Trophoblast cell (in vitro differentiated cells and primary cell): ENCODE measurements around the gene CRAMP1.
A peak's percentile ranks its signal among the peaks of the same experiment; 100 is the strongest.

Source experiments
- DNase-seq, 2 donors: peaks; one replicate each; pipeline ENCODE4 v3.0.0-alpha.2; 2016
- H2AFZ ChIP-seq: 2 replicates; pipeline ENCODE4 v1.6.1; 2013; ENCODE audit warnings: low read length, moderate library complexity, mild to moderate bottlenecking; ENCODE audit not compliant: insufficient read depth, poor library complexity
- H2AK5ac ChIP-seq: 2 replicates; pipeline ENCODE4 v1.6.1; 2013; ENCODE audit warnings: mild to moderate bottlenecking, low read length
- H2BK120ac ChIP-seq: 2 replicates; pipeline ENCODE4 v1.6.1; 2013; ENCODE audit warnings: low read length, mild to moderate bottlenecking, moderate library complexity; ENCODE audit not compliant: insufficient read depth, poor library complexity
- H2BK12ac ChIP-seq: 2 replicates; pipeline ENCODE4 v1.6.1; 2013; ENCODE audit warnings: mild to moderate bottlenecking, low read length, moderate library complexity
- H2BK5ac ChIP-seq: 2 replicates; pipeline ENCODE4 v1.6.1; 2013; ENCODE audit warnings: low read length, low read depth, moderate library complexity, mild to moderate bottlenecking; ENCODE audit not compliant: poor library complexity
- H3K14ac ChIP-seq: 2 replicates; pipeline ENCODE4 v1.6.1; 2013; ENCODE audit warnings: mild to moderate bottlenecking, low read length
- H3K18ac ChIP-seq: 2 replicates; pipeline ENCODE4 v1.6.1; 2013; ENCODE audit warnings: mild to moderate bottlenecking, low read length
- H3K23ac ChIP-seq: 2 replicates; pipeline ENCODE4 v1.6.1; 2013; ENCODE audit warnings: low read length
- H3K27ac ChIP-seq: 2 replicates; pipeline ENCODE4 v1.5.1; 2013; ENCODE audit warnings: low read depth, mild to moderate bottlenecking, inconsistent platforms, low read length, moderate library complexity
- H3K27me3 ChIP-seq: 2 replicates; pipeline ENCODE4 v1.6.1; 2013; ENCODE audit warnings: inconsistent platforms, mild to moderate bottlenecking, low read length, moderate library complexity; ENCODE audit not compliant: insufficient read depth
- H3K36me3 ChIP-seq, 2 experiments: 1 replicate in 1 of 2; 2 replicates in 1 of 2; pipeline ENCODE4 v1.6.1; 2013; ENCODE audit warnings: low read length in 2 of 2, mild to moderate bottlenecking in 2 of 2, moderate library complexity in 1 of 2; ENCODE audit not compliant: insufficient read depth in 2 of 2, control insufficient read depth in 1 of 2
- H3K4ac ChIP-seq: 2 replicates; pipeline ENCODE4 v1.6.1; 2013; ENCODE audit warnings: low read depth, mild to moderate bottlenecking, low read length, moderate library complexity
- H3K4me1 ChIP-seq, 2 experiments: 1 replicate in 1 of 2; 2 replicates in 1 of 2; pipeline ENCODE4 v1.6.1; 2013; ENCODE audit warnings: low read length in 2 of 2, mild to moderate bottlenecking in 2 of 2, moderate library complexity in 1 of 2; ENCODE audit not compliant: insufficient read depth in 2 of 2, control insufficient read depth in 1 of 2
- H3K4me2 ChIP-seq: 2 replicates; pipeline ENCODE4 v1.6.1; 2013; ENCODE audit warnings: inconsistent platforms, mild to moderate bottlenecking, low read length, moderate library complexity
- H3K4me3 ChIP-seq: 2 replicates; pipeline ENCODE4 v1.5.1; 2013; ENCODE audit warnings: mild to moderate bottlenecking, low read depth, low read length, inconsistent platforms
- H3K79me1 ChIP-seq: one replicate; pipeline ENCODE4 v1.6.1; 2013; ENCODE audit warnings: low read length
- H3K79me2 ChIP-seq: 2 replicates; pipeline ENCODE4 v1.6.1; 2013; ENCODE audit warnings: low read length, mild to moderate bottlenecking; ENCODE audit not compliant: control insufficient read depth, insufficient read depth, poor library complexity
- H3K9ac ChIP-seq: 2 replicates; pipeline ENCODE4 v1.6.1; 2013; ENCODE audit warnings: mild to moderate bottlenecking, low read length
- H3K9me3 ChIP-seq: 2 replicates; pipeline ENCODE4 v1.6.1; 2013; ENCODE audit warnings: low read depth, mild to moderate bottlenecking, control low read depth, inconsistent platforms, low read length; ENCODE audit not compliant: insufficient read depth
- H4K12ac ChIP-seq: 2 replicates; pipeline ENCODE4 v1.6.1; 2013; ENCODE audit warnings: low read depth, mild to moderate bottlenecking, low read length, moderate library complexity
- H4K8ac ChIP-seq: 2 replicates; pipeline ENCODE4 v1.6.1; 2013; ENCODE audit warnings: low read depth, mild to moderate bottlenecking, low read length, moderate library complexity
- H4K91ac ChIP-seq: one replicate; pipeline ENCODE4 v1.6.1; 2013; ENCODE audit warnings: low read depth, mild to moderate bottlenecking, low read length, moderate library complexity
- WGBS: extraction: QIAGEN DNeasy Blood & Tissue Kit; methylation state at CpG from one replicate; pipeline ENCODE4 v1.1.7; 2013; ENCODE audit warnings: missing lambda C conversion rate; ENCODE audit not compliant: insufficient read length, insufficient coverage; ENCODE audit errors: extremely low coverage; 5-methylcytosine and 5-hydroxymethylcytosine counted together

CRAMP1 gene

GRCh38 chr16:1626776-1627175 lies 14.6 kb downstream of the CRAMP1 start:
- no peak overlapping the region for H4K8ac ChIP-seq
- no peak overlapping the region for H2AK5ac ChIP-seq
- no peak overlapping the region for H3K4me2 ChIP-seq
- H3K23ac ChIP-seq: no peak overlapping the region
- no peak overlapping the region for H3K9ac ChIP-seq
- peaks cover 2% of the 10 kb centered on the region for H3K9me3 ChIP-seq
- H3K27me3 ChIP-seq: no peaks in the 10 kb centered on the region
- no peak overlapping the region for H3K18ac ChIP-seq
- H3K4me1 ChIP-seq: no peaks in the 10 kb centered on the region
- peaks cover 42 to 62% of the 10 kb centered on the region in 2 experiments for H3K36me3 ChIP-seq
- H3K27ac ChIP-seq: no peak overlapping the region
- no peak for DNase-seq
- no peak overlapping the region for H4K12ac ChIP-seq
- no peak overlapping the region for H2AFZ ChIP-seq
- no peaks in the 10 kb centered on the region for H3K79me1 ChIP-seq
- no peak overlapping the region for H3K4ac ChIP-seq
- H2BK120ac ChIP-seq: no peak overlapping the region
- H4K91ac ChIP-seq: no peak overlapping the region
- no peak overlapping the region for H3K14ac ChIP-seq
- no peak overlapping the region for H3K4me3 ChIP-seq
- no CpG with 5 or more reads among the region's 9 CpGs for WGBS
- no peaks in the 10 kb centered on the region for H3K79me2 ChIP-seq
- no peak overlapping the region for H2BK12ac ChIP-seq
- no peak overlapping the region for H2BK5ac ChIP-seq

- H3K23ac ChIP-seq: no peak overlapping the region
- no peak overlapping the region for H3K4me2 ChIP-seq
- no peak overlapping the region for H4K12ac ChIP-seq
- WGBS: no CpG with 5 or more reads among the region's 20 CpGs
- peaks cover 3% of the 10 kb centered on the region for H3K9me3 ChIP-seq
- no peak overlapping the region for H2BK12ac ChIP-seq
- no peak overlapping the region for H3K18ac ChIP-seq
- no peak overlapping the region for H3K27ac ChIP-seq
- no peak overlapping the region for H3K4ac ChIP-seq
- no peaks in the 10 kb centered on the region for H3K79me1 ChIP-seq
- H4K91ac ChIP-seq: no peak overlapping the region
- no peak overlapping the region for H2BK5ac ChIP-seq
- no peak overlapping the region for H2BK120ac ChIP-seq
- no peak for DNase-seq
- H4K8ac ChIP-seq: no peak overlapping the region
- no peak overlapping the region for H2AFZ ChIP-seq
- H3K9ac ChIP-seq: no peak overlapping the region
- no peaks in the 10 kb centered on the region for H3K27me3 ChIP-seq
- H3K4me3 ChIP-seq: no peak overlapping the region
- H3K14ac ChIP-seq: no peak overlapping the region
- no peaks in the 10 kb centered on the region for H3K4me1 ChIP-seq
- H2AK5ac ChIP-seq: no peak overlapping the region
- no peaks in the 10 kb centered on the region for H3K79me2 ChIP-seq
- H3K36me3 ChIP-seq: peaks cover 59 to 82% of the 10 kb centered on the region in 2 experiments
Observed at GRCh38 chr16:1630450-1631213, 18.5 kb downstream of the CRAMP1 start.

GRCh38 chr16:1631230-1631629 lies 19.1 kb downstream of the CRAMP1 start:
- no peaks in the 10 kb centered on the region for H3K27me3 ChIP-seq
- H3K23ac ChIP-seq: no peak overlapping the region
- no peak overlapping the region for H3K9ac ChIP-seq
- no peak overlapping the region for H2AK5ac ChIP-seq
- no peak overlapping the region for H4K8ac ChIP-seq
- no peak overlapping the region for H3K4me2 ChIP-seq
- H3K14ac ChIP-seq: no peak overlapping the region
- H3K36me3 ChIP-seq: peaks cover 54 to 76% of the 10 kb centered on the region in 2 experiments
- H3K9me3 ChIP-seq: peaks cover 3% of the 10 kb centered on the region
- H2BK12ac ChIP-seq: no peak overlapping the region
- no peak overlapping the region for H4K12ac ChIP-seq
- H3K18ac ChIP-seq: no peak overlapping the region
- no peak overlapping the region for H3K4me3 ChIP-seq
- WGBS: no CpG with 5 or more reads among the region's 9 CpGs
- DNase-seq: no peak
- no peak overlapping the region for H3K4ac ChIP-seq
- no peak overlapping the region for H4K91ac ChIP-seq
- H3K27ac ChIP-seq: no peak overlapping the region
- no peaks in the 10 kb centered on the region for H3K79me1 ChIP-seq
- no peak overlapping the region for H2AFZ ChIP-seq
- no peaks in the 10 kb centered on the region for H3K79me2 ChIP-seq
- no peak overlapping the region for H2BK5ac ChIP-seq
- no peak overlapping the region for H2BK120ac ChIP-seq
- no peaks in the 10 kb centered on the region for H3K4me1 ChIP-seq

- H2AK5ac ChIP-seq: no peak overlapping the region
- H3K79me2 ChIP-seq: no peaks in the 10 kb centered on the region
- H3K18ac ChIP-seq: no peak overlapping the region
- H3K27ac ChIP-seq: no peak overlapping the region
- peaks cover 53 to 73% of the 10 kb centered on the region in 2 experiments for H3K36me3 ChIP-seq
- H3K9me3 ChIP-seq: peaks cover 3% of the 10 kb centered on the region
- H3K79me1 ChIP-seq: no peaks in the 10 kb centered on the region
- H2BK5ac ChIP-seq: no peak overlapping the region
- no peak overlapping the region for H3K4me3 ChIP-seq
- DNase-seq: peak in 1 of 2 donors; percentile 66
- H3K4me2 ChIP-seq: no peak overlapping the region
- H3K23ac ChIP-seq: no peak overlapping the region
- H3K14ac ChIP-seq: no peak overlapping the region
- H3K4me1 ChIP-seq: no peaks in the 10 kb centered on the region
- H3K27me3 ChIP-seq: no peaks in the 10 kb centered on the region
- H3K4ac ChIP-seq: no peak overlapping the region
- H2BK12ac ChIP-seq: no peak overlapping the region
- no peak overlapping the region for H2AFZ ChIP-seq
- H2BK120ac ChIP-seq: no peak overlapping the region
- H3K9ac ChIP-seq: no peak overlapping the region
- H4K91ac ChIP-seq: no peak overlapping the region
- no CpG with 5 or more reads among the region's 18 CpGs for WGBS
- H4K8ac ChIP-seq: no peak overlapping the region
- no peak overlapping the region for H4K12ac ChIP-seq
Observed at GRCh38 chr16:1631931-1632637, 19.9 kb downstream of the CRAMP1 start.
